Gastroesophageal sphincter (tissue), 3 donors: ENCODE results near the gene BRPF3.

Experiments used
- CTCF ChIP-seq, 4 experiments: fragments of 200-600 bp in 2 of 4; fragments of 450-650 bp in 2 of 4; sonication (generic) in 1 of 4; IDR thresholded peaks; one replicate each; pipeline ENCODE4 v1.5.1; 2017 to 2019; ENCODE audit warnings: antibody characterized with exemption in 4 of 4, mild to moderate bottlenecking in 2 of 4, moderate library complexity in 2 of 4
- EP300 ChIP-seq: sonication (generic); formaldehyde crosslinking; IDR thresholded peaks from one replicate; pipeline ENCODE4 v1.6.1; 2017; ENCODE audit warnings: antibody characterized with exemption, mild to moderate bottlenecking
- POLR2A ChIP-seq, 2 donors: fragments of 450-650 bp; IDR thresholded peaks; one replicate each; pipeline ENCODE4 v1.6.1; 2017; ENCODE audit warnings: antibody characterized with exemption in 2 of 2, mild to moderate bottlenecking in 2 of 2, moderate library complexity in 1 of 2
- POLR2AphosphoS5 ChIP-seq: sonication (generic); formaldehyde crosslinking; IDR thresholded peaks from one replicate; pipeline ENCODE4 v1.6.1; 2017; ENCODE audit warnings: antibody characterized with exemption

GRCh38 chr6:36217188-36217587, 20.6 kb downstream of the BRPF3 start:
- no peak for TF ChIP-seq POLR2AphosphoS5
- no peak for TF ChIP-seq CTCF (IDR thresholded peaks at IDR 0.05)
- no peak for TF ChIP-seq POLR2A (IDR thresholded peaks at IDR 0.05)
- no peak for TF ChIP-seq EP300
